Psoas muscle (tissue), 8 donors: ENCODE data around the gene PCF11. TPM values are rescaled to one million over a fixed set of nuclear protein-coding genes. Genes with fewer than 3 reads are reported as not detected.
A peak's percentile ranks its signal among the peaks of the same experiment; 100 is the strongest.

Experiments
- ATAC-seq, 4 donors: fragments of 200-7000 bp; cut with Tn5 transposase; one replicate each; pipeline ENCODE4 v1.9.1; 2020; ENCODE audit warnings: moderate library complexity in 3 of 4, mild to moderate bottlenecking in 2 of 4
- DNase-seq, 2 donors: peaks; one replicate each; pipeline ENCODE4 v3.0.0-alpha.2; 2020
- H3K27ac ChIP-seq: fragments of 200-600 bp; one replicate; pipeline ENCODE4 v1.8.0; 2022
- H3K27me3 ChIP-seq, 3 donors: fragments of 200-600 bp in 1 of 3; one replicate each; pipeline versions ENCODE4 v1.6.1 to v1.8.0; 2013 to 2022; ENCODE audit warnings: low read length in 2 of 3, mild to moderate bottlenecking in 2 of 3, moderate library complexity in 1 of 3; ENCODE audit not compliant: insufficient read depth in 3 of 3
- H3K36me3 ChIP-seq, 2 donors: fragments of 200-600 bp in 1 of 2; one replicate each; pipeline versions ENCODE4 v1.6.1 to v1.8.0; 2013 to 2022; ENCODE audit warnings: low read depth in 1 of 2, mild to moderate bottlenecking in 1 of 2, moderate library complexity in 1 of 2; ENCODE audit not compliant: insufficient read depth in 1 of 2
- H3K4me1 ChIP-seq: fragments of 200-600 bp; one replicate; pipeline ENCODE4 v1.8.0; 2022
- H3K4me3 ChIP-seq: fragments of 200-600 bp; one replicate; pipeline ENCODE4 v1.8.0; 2022; ENCODE audit warnings: mild to moderate bottlenecking
- H3K9me3 ChIP-seq: fragments of 200-600 bp; one replicate; pipeline ENCODE4 v1.8.0; 2022
- WGBS, 3 donors: extraction: QIAGEN DNeasy Blood & Tissue Kit; methylation state at CpG; one replicate each; pipeline versions ENCODE4 v1.1.6 to v1.1.7; 2013; 5-methylcytosine and 5-hydroxymethylcytosine counted together
- intact Hi-C, 2 donors: fragments of 100-400 bp; cut with DNase I; formaldehyde crosslinking; loops; one replicate each; pipeline versions ENCODE4 v1.11.0 to v1.14.2; 2022
- polyA plus RNA-seq, 3 donors: library from polyadenylated mRNA; stranded (reverse); fragments of 200-250 nt; gene quantifications; one replicate each; pipeline ENCODE4 v1.2.3, GENCODE V29; 2013
- total RNA-seq, 4 donors: library from RNA; stranded (reverse); fragmentation: NEBNext Ultra II Directional in 2 of 4; extraction: Animal tissue kit (Norgen Biotek cat#: 25700) in 2 of 4; gene quantifications; one replicate each; pipeline versions ENCODE4 v1.2.1 to v1.2.4, GENCODE V29; 2021 to 2023
- TF ChIP-seq, protein P1 (sequence below): fragments of 200-600 bp; IDR thresholded peaks from one replicate; pipeline ENCODE4 v1.8.0; 2022; ENCODE audit warnings: antibody characterized with exemption
- donor health status: healthy with polysubstance abuse.
- donor health status: DM: no; HTN: no; CAD: no; lungs with moderate emphysema.
- donor health status: Bipolar disorder and iron deficiency.
- donor health status: healthy.
- donor health status: DM: yes; HTN: yes; CAD: no.
- donor health status: DM: no; HTN: no; CAD: no.
- donor health status: DM: no; HTN: no; CAD: no.
- donor health status: DM: yes; HTN: yes; CAD: no.

The PCF11 gene
- total and polyA plus RNA-seq, 7 donors = 19.2 to 57.4 (median 31.4) TPM

DNA sequence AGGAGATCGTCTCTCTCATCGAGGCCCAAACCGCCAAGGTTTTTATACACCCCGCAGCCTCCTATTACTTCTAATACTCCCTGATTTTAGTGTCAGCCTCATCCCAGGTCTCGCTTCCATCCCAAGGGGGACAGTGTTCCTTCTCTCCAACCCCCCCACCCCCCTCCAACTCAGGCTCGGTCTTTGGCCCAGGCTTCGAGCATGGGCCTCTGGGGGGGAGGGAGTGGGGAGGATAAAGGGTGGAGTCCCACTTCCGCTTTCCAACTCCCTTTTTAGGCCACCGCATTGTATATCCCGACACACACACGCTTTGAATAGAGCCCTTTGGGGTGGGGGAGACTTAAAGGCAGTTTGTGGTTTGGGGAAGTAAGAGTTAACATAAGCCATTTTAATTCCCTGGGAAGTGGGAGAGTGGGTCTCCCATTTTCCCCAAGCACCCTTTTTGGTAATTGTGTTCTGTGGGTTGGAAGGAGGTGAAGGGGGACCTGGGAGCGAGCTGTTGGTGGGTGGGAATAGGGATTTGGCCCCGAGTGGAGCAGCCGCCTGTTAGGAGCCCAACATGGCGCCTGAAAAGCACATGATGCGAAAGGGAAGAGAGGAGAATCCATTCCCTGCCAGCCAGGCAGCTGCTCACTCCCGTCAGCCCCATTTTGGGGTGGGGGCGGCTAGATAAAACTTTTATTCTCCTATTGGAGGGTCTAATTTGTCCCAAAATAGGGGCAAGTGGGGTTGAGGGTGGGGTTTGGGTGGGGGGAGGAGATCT, 844 bp downstream of the PCF11 start:
- ATAC-seq (peak; percentile 34 to 62 (median 46)), DNase-seq (peak; percentile 48 to 79)
- peaks cover 31% of the 10 kb centered on the region for H3K4me1 ChIP-seq
- intact Hi-C loops = loop anchor here (2.0 to 5.0 kb wide), 5 partner anchors 35 to 255 kb away; partner anchors contain the start of genes ANKRD42 (in 2 of the 2), DDIAS (in 1 of the 2), PRCP (in 1 of the 2) and RAB30 (in 1 of the 2)
- H3K4me3 ChIP-seq = peak overlapping the region; percentile 94
- TF ChIP-seq, protein P1, sequence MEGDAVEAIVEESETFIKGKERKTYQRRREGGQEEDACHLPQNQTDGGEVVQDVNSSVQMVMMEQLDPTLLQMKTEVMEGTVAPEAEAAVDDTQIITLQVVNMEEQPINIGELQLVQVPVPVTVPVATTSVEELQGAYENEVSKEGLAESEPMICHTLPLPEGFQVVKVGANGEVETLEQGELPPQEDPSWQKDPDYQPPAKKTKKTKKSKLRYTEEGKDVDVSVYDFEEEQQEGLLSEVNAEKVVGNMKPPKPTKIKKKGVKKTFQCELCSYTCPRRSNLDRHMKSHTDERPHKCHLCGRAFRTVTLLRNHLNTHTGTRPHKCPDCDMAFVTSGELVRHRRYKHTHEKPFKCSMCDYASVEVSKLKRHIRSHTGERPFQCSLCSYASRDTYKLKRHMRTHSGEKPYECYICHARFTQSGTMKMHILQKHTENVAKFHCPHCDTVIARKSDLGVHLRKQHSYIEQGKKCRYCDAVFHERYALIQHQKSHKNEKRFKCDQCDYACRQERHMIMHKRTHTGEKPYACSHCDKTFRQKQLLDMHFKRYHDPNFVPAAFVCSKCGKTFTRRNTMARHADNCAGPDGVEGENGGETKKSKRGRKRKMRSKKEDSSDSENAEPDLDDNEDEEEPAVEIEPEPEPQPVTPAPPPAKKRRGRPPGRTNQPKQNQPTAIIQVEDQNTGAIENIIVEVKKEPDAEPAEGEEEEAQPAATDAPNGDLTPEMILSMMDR = no peak
- H3K27me3 ChIP-seq = no peaks in the 10 kb centered on the region
- no peaks in the 10 kb centered on the region for H3K9me3 ChIP-seq
- peak overlapping the region; percentile 98 for H3K27ac ChIP-seq
- H3K36me3 ChIP-seq = peaks cover 0 to 26% of the 10 kb centered on the region in 2 donors
- 0 to 1% (median 0%) methylated on average over 18 of the region's 18 CpGs for WGBS, 3 donors

DNA sequence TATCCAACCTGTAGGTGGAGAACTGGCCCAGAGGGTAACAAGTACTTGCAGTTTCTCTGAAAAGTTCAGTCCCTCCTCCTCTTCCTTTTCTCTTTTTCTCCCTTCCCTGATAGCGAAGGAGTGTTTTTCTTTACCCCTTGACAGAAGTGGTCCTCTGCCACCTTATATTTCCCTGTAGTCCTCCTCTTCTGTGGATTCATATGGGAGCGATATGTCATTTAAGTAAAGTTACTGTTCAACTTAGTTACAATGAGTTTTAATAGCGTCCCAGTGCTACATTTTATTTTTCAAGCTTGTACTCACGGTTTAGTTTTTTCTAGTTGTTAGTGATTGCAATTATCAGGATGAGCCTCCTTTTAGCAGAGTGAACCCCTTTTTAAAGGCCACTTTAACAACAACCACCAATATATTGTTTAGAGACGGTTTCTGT, 1.4 kb downstream of the PCF11 start:
- no peak for DNase-seq
- no peak for ATAC-seq

DNA sequence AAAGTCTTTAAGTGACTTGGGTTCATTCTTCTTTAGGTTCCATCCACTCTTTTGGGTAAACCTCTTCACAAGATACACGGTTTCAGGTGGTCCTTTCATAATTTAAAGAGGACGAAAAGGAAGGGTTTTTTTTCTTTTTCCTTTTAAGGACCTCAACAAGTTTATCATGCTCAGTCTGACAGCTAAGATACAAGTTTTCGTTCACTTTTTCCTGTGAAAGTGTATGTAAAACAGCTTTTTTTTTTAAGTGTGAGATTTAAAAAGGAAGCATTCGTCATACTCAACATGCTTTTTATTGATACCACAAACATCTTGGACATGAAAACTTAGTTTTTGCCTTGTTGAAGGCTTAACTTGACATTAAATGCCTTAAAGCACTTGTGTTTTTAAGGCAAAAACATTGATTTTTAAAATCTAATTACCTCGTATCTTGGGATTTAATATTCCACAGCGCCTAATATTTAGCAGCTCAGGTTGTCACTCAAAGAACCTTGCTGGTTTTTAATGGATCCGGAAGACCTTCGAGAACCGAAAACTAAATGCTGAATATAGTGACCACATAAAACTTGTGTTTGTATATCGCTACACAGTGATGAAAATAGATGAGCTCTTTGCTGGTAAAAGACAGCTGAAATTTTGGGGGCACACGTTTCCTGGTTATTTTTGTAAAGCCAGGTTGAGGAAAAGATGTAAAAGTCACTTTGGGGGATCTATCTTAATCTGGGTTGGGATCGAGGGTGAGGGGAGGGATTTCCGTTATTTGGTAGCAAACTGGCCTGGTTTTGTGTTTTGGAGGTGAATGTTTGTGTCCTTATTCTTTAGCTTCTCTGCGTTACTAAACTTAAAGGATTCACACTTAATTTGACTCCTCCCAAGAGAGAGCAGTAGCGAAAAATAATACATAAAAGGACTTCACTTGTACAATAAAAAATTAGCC, 2.3 kb downstream of the PCF11 start:
- WGBS, 3 donors = 3 to 8% (median 3%) methylated on average over 15 of the region's 15 CpGs
- Histone ChIP-seq H3K4me1 (peaks cover 41% of the 10 kb centered on the region), H3K36me3 (peaks cover 0 to 35% of the 10 kb centered on the region in 2 donors), H3K4me3 (peak overlapping the region; percentile 94), H3K27ac (peak overlapping the region; percentile 98), H3K9me3 (no peaks in the 10 kb centered on the region), H3K27me3 (no peaks in the 10 kb centered on the region)
- intact Hi-C loops = loop anchor here (5.0 kb wide), 3 partner anchors 33 to 257 kb away; partner anchors contain the start of genes ANKRD42 (in 2 of the 2), DDIAS (in 1 of the 2) and PRCP (in 1 of the 2)
- TF ChIP-seq, protein P1 = no peak
- DNase-seq (no peak), ATAC-seq (no peak)

More for the DNA sequence above, 1.4 kb downstream of the PCF11 start:
- H3K27me3 ChIP-seq = no peaks in the 10 kb centered on the region
- peaks cover 37% of the 10 kb centered on the region for H3K4me1 ChIP-seq
- peaks cover 0 to 27% of the 10 kb centered on the region in 2 donors for H3K36me3 ChIP-seq
- WGBS, 3 donors = 1% methylated on average over 5 of the region's 5 CpGs
- peak overlapping the region; percentile 94 for H3K4me3 ChIP-seq
- H3K9me3 ChIP-seq = no peaks in the 10 kb centered on the region
- intact Hi-C loops = loop anchor here (5.0 kb wide), 3 partner anchors 34 to 256 kb away; partner anchors contain the start of genes ANKRD42 (in 2 of the 2), DDIAS (in 1 of the 2) and PRCP (in 1 of the 2)
- H3K27ac ChIP-seq = peak overlapping the region; percentile 98
- TF ChIP-seq, protein P1 = no peak
